Limb (tissue), 2 donors: ENCODE data around the gene SSC5D.
A peak's percentile ranks its signal among the peaks of the same experiment; 100 is the strongest.

Experiments used
- DNase-seq, 2 donors: peaks; one replicate each; pipeline ENCODE4 v3.0.0-alpha.2; 2016; ENCODE audit errors: extremely low spot score in 2 of 2

SSC5D gene

GRCh38 chr19:55536951-55537740 lies 48.9 kb downstream of the SSC5D start, which contains the start of gene SBK2:
Gene SBK2, minus strand, starts transcription at chr19:55537133. Its CDS starts 839 bp downstream, at chr19:55536294.
- peak in 1 of 2 donors; percentile 63 for DNase-seq

GRCh38 chr19:55537741-55538111 lies 49.5 kb downstream of the SSC5D start:
- peak; percentile 62 to 69 for DNase-seq

GRCh38 chr19:55538132-55538531 lies 49.9 kb downstream of the SSC5D start:
- no peak for DNase-seq

GRCh38 chr19:55539090-55539984 lies 51.1 kb downstream of the SSC5D start:
- DNase-seq = no peak

- no peak for DNase-seq
Observed at GRCh38 chr19:55540619-55541018, 52.4 kb downstream of the SSC5D start.

GRCh38 chr19:55541091-55541490 lies 52.9 kb downstream of the SSC5D start:
- no peak for DNase-seq

GRCh38 chr19:55542292-55542855 lies 54.1 kb downstream of the SSC5D start:
- DNase-seq = no peak

GRCh38 chr19:55543567-55543966 lies 55.3 kb downstream of the SSC5D start:
- no peak for DNase-seq

- no peak for DNase-seq
Observed at GRCh38 chr19:55544014-55544413, 55.8 kb downstream of the SSC5D start.

GRCh38 chr19:55544776-55545439 lies 56.7 kb downstream of the SSC5D start:
- no peak for DNase-seq

GRCh38 chr19:55545443-55545842 lies 57.2 kb downstream of the SSC5D start, which contains the start of gene SBK3:
Gene SBK3, minus strand, starts transcription at chr19:55545543. Its CDS starts 0 bp downstream, at chr19:55545543.
- no peak for DNase-seq

GRCh38 chr19:55546011-55546410 lies 57.8 kb downstream of the SSC5D start:
- DNase-seq = no peak

- no peak for DNase-seq
Observed at GRCh38 chr19:55546822-55547614, 58.8 kb downstream of the SSC5D start.

- DNase-seq = no peak
Observed at GRCh38 chr19:55549500-55550320, 61.5 kb downstream of the SSC5D start.

- DNase-seq = no peak
Observed at GRCh38 chr19:55550321-55550650, 62.0 kb downstream of the SSC5D start.

- DNase-seq = no peak
Observed at GRCh38 chr19:55552206-55552605, 64.0 kb downstream of the SSC5D start.

- DNase-seq = no peak
Observed at GRCh38 chr19:55552620-55553019, 64.4 kb downstream of the SSC5D start.

- DNase-seq = no peak
Observed at GRCh38 chr19:55553217-55554182, 65.3 kb downstream of the SSC5D start.

GRCh38 chr19:55554302-55554701 lies 66.1 kb downstream of the SSC5D start:
- DNase-seq = no peak
